Thyroid gland (tissue), 4 donors: ENCODE measurements around the gene KIRREL3. TPM values are rescaled to one million over a fixed set of nuclear protein-coding genes. Genes with fewer than 3 reads are reported as not detected.

Experiments
- DNase-seq, 2 donors: peaks; one replicate each; pipeline ENCODE4 v3.0.0-alpha.2; 2019
- H3K27ac ChIP-seq, 3 donors: fragments of 200-600 bp; sonication (generic); 1 replicate in 2 of 3; 2 replicates in 1 of 3; pipeline ENCODE4 v1.5.1; 2016 to 2019; ENCODE audit warnings: mild to moderate bottlenecking in 1 of 3, moderate library complexity in 1 of 3
- H3K27me3 ChIP-seq: fragments of 200-600 bp; sonication (generic); one replicate; pipeline ENCODE4 v1.5.1; 2019
- H3K36me3 ChIP-seq, 2 donors: fragments of 200-600 bp; sonication (generic); one replicate each; pipeline ENCODE4 v1.5.1; 2016 to 2019
- H3K4me1 ChIP-seq, 2 donors: fragments of 200-600 bp; sonication (generic); one replicate each; pipeline ENCODE4 v1.5.1; 2017 to 2019
- H3K4me3 ChIP-seq, 3 donors: fragments of 200-600 bp; sonication (generic); replicated peaks in 1 of 3; 1 replicate in 2 of 3; 2 replicates in 1 of 3; pipeline ENCODE4 v1.5.1; 2016; ENCODE audit warnings: mild to moderate bottlenecking in 1 of 3
- H3K9me3 ChIP-seq: fragments of 200-600 bp; sonication (generic); one replicate; pipeline ENCODE4 v1.5.1; 2017
- POLR2A ChIP-seq, 2 donors: fragments of 450-650 bp; IDR thresholded peaks; one replicate each; pipeline ENCODE4 v1.6.1; 2017; ENCODE audit warnings: antibody characterized with exemption in 2 of 2, mild to moderate bottlenecking in 2 of 2, moderate library complexity in 1 of 2
- WGBS, 2 donors: methylation state at CpG; one replicate each; pipeline ENCODE4 v1.1.5; 2017; 5-methylcytosine and 5-hydroxymethylcytosine counted together
- intact Hi-C: fragments of 100-400 bp; cut with DNase I; formaldehyde crosslinking; loops from one replicate; pipeline ENCODE4 v1.15.1; 2023
- total RNA-seq, 4 donors: library from RNA; depleted of rRNA; stranded (reverse); fragments of >200 nt; gene quantifications; one replicate each; pipeline ENCODE4 v1.2.3, GENCODE V29; 2016
- TF ChIP-seq, protein P1 (sequence below), 6 experiments: fragments of 200-600 bp in 3 of 6; fragments of 450-650 bp in 3 of 6; sonication (generic) in 3 of 6; IDR thresholded peaks; one replicate each; pipeline ENCODE4 v1.5.1; 2016 to 2019; ENCODE audit warnings: antibody characterized with exemption in 6 of 6, mild to moderate bottlenecking in 2 of 6, inconsistent platforms in 1 of 6, moderate library complexity in 1 of 6

The KIRREL3 gene
- total RNA-seq, 4 donors from 2014 or later = 0.78 TPM; not detected in 3

DNA sequence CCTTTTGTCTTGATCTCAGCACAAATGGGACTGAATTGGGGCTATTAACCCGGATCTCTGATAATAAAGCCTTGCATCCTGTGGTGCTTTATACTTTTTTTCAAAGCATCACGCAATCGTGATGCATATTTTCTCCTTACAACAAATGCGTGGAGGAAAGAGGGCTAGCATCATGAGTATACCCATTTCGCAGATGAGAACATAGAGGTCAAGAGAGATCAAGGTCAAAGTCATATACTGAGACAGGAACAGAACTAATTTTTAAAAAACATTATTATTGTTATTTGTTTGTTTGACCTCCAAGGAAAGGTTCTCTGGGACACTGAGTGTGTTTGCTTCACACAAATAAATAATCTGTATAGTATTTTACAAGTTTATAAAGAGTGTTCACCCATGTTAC is 453.9 kb downstream of the KIRREL3 start:
- Histone ChIP-seq H3K9me3 (no peaks in the 10 kb centered on the region), H3K4me3 (no peak overlapping the region), H3K27ac (no peak overlapping the region), H3K36me3 (no peaks in the 10 kb centered on the region), H3K27me3 (no peaks in the 10 kb centered on the region), H3K4me1 (no peaks in the 10 kb centered on the region)
- DNase-seq = no peak
- no peak for TF ChIP-seq POLR2A (IDR thresholded peaks at IDR 0.05)
- TF ChIP-seq, protein P1, sequence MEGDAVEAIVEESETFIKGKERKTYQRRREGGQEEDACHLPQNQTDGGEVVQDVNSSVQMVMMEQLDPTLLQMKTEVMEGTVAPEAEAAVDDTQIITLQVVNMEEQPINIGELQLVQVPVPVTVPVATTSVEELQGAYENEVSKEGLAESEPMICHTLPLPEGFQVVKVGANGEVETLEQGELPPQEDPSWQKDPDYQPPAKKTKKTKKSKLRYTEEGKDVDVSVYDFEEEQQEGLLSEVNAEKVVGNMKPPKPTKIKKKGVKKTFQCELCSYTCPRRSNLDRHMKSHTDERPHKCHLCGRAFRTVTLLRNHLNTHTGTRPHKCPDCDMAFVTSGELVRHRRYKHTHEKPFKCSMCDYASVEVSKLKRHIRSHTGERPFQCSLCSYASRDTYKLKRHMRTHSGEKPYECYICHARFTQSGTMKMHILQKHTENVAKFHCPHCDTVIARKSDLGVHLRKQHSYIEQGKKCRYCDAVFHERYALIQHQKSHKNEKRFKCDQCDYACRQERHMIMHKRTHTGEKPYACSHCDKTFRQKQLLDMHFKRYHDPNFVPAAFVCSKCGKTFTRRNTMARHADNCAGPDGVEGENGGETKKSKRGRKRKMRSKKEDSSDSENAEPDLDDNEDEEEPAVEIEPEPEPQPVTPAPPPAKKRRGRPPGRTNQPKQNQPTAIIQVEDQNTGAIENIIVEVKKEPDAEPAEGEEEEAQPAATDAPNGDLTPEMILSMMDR (IDR thresholded peaks at IDR 0.05) = no peak
- WGBS, 2 donors = 83 to 88% methylated on average over 5 of the region's 5 CpGs
- intact Hi-C loops = no loop called here

DNA sequence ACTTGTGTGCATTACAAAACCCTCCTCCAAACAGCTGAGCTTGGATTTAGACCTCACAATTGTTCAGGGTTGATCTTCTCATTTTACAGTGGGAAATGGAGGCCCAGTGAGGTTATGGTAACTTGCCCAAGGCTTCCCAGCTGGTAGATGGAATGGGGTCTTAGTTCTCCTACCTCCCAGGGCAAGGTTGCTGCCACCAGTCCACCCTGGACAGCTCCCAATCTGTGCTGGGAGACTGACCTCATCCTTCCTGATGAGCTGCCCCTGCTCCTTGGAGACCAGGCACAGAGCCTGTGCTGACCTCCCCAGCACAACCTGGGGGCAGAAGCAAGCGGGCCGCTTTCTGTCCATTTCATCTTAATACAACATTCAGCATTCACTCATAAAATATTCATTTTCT is 454.4 kb downstream of the KIRREL3 start:
- Histone ChIP-seq H3K4me3 (no peak overlapping the region), H3K4me1 (no peaks in the 10 kb centered on the region), H3K27ac (no peak overlapping the region), H3K36me3 (no peaks in the 10 kb centered on the region), H3K27me3 (no peaks in the 10 kb centered on the region), H3K9me3 (no peaks in the 10 kb centered on the region)
- no peak for DNase-seq
- TF ChIP-seq, protein P1 (IDR thresholded peaks at IDR 0.05) = no peak
- TF ChIP-seq POLR2A (IDR thresholded peaks at IDR 0.05) = no peak
- WGBS, 2 donors = 87 to 93% methylated on average over 2 of the region's 2 CpGs
- intact Hi-C loops = no loop called here

DNA sequence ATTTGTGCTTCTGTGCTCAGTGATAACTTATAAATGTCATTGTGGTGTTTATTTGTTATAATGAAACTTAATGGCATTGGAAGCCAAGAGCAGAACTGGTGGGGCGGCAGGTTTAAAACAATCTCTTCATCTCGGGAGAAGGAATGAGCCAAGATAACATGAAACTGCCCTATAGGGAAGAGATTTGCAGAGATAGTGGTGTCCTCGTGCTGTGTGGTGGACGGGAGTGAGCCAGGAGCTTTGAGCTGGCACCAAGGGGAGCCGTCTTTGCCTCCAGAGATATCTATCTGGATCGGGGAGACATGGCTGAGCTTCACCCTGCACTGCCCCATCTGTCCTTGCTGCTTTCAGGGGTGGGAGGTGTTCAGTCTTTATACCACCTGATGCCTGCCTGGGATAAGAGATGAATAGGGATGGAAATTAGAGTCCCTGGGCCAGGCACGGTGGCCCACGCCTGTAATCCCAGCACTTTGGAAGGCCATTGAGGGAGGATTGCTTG is 455.5 kb downstream of the KIRREL3 start:
- H3K4me1 ChIP-seq = no peaks in the 10 kb centered on the region
- H3K9me3 ChIP-seq = no peaks in the 10 kb centered on the region
- H3K27me3 ChIP-seq = no peaks in the 10 kb centered on the region
- TF ChIP-seq, protein P1 (IDR thresholded peaks at IDR 0.05) = no peak
- TF ChIP-seq POLR2A (IDR thresholded peaks at IDR 0.05) = no peak
- no peak overlapping the region for H3K4me3 ChIP-seq
- no peaks in the 10 kb centered on the region for H3K36me3 ChIP-seq
- no peak for DNase-seq
- no peak overlapping the region for H3K27ac ChIP-seq
- 54 to 57% methylated on average over 8 of the region's 8 CpGs for WGBS, 2 donors
- intact Hi-C loops = no loop called here

DNA sequence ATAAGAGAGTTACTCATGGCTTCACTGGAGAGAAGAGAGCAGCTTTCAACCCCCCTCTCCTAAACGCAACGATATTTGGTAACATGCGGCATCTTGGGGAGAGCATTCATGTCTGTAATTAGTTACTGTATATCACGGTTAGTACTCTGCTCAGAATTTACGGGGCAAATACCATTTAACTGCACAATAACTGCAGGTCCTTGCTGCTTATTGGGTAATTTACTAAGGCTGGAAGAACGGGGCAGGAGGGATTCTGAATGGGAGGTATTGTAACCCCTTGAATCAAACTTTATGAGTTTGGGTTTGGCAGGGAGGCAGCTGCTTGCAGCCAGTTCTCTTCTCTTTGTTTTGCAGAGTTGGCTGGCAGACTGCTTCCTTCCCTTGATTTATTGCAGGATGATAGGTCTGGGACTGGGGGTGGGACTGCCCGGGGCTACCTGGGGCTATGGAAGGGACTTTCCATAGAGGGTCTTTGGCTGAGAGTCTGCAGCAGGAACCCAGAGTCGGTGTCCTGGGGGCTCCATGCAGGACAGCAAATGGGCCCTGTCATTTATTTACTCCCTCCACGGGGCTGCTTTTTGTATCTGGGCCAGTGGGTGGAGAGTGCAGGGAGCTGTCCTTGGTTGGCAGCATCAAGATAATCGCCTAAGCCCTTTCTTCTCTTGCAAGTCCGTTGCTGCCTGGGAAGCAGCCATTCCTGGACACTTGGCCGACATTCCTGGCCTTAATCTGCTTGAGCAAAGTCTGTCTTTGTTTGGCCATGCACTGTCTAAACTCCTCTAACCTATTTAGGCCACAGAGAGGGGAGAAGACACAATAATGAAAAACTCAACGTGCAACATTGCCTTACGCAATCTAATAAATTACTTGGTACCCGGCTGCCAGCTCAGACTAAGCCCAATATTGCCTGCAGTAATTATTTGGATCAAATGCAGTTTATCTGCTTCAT is 456.2 kb downstream of the KIRREL3 start:
- TF ChIP-seq, protein P1 (IDR thresholded peaks at IDR 0.05) = no peak
- no peak for TF ChIP-seq POLR2A (IDR thresholded peaks at IDR 0.05)
- H3K9me3 ChIP-seq = no peaks in the 10 kb centered on the region
- intact Hi-C loops = no loop called here
- no peak for DNase-seq
- H3K27ac ChIP-seq = no peak overlapping the region
- H3K4me3 ChIP-seq = no peak overlapping the region
- no peaks in the 10 kb centered on the region for H3K4me1 ChIP-seq
- no peaks in the 10 kb centered on the region for H3K36me3 ChIP-seq
- whole genome bisulfite sequencing, 2 donors = 32 to 37% methylated on average over 14 to 15 of the region's 15 CpGs
- H3K27me3 ChIP-seq = no peaks in the 10 kb centered on the region

DNA sequence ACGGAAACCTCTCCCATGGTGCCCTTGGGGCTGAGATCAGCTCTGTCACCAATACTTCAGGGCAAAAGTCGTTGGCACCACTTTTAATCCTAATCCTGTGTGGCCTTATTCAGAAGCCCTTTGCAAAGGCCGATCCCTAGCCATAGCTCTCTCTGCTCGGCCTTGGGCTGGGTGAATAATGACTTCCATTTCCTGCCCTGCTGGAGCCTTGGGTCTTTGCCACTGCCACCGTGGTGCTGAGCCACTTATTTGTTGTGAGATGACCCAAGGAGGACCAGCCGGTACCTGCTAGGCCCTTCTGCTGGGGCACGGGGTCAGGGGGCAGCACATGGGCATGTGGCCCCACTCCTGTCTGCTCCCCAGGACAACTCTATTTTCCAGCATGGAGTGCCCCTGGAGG is 456.9 kb downstream of the KIRREL3 start:
- WGBS, 2 donors = 28 to 47% methylated on average over 7 of the region's 7 CpGs
- no peak overlapping the region for H3K4me3 ChIP-seq
- TF ChIP-seq POLR2A (IDR thresholded peaks at IDR 0.05) = no peak
- TF ChIP-seq, protein P1 (IDR thresholded peaks at IDR 0.05) = no peak
- no peak overlapping the region for H3K27ac ChIP-seq
- H3K36me3 ChIP-seq = no peaks in the 10 kb centered on the region
- intact Hi-C loops = no loop called here
- H3K4me1 ChIP-seq = no peaks in the 10 kb centered on the region
- H3K27me3 ChIP-seq = no peaks in the 10 kb centered on the region
- DNase-seq = no peak
- no peaks in the 10 kb centered on the region for H3K9me3 ChIP-seq
